NCI-H524 (cell line): ENCODE results near the gene CRHR2.
A peak's percentile ranks its signal among the peaks of the same experiment; 100 is the strongest.

Source experiments
- DNase-seq, 2 experiments: peaks; one replicate each; lab custom pipeline; 2025; lab: John Stamatoyannopoulos, UW

CRHR2 gene

DNA sequence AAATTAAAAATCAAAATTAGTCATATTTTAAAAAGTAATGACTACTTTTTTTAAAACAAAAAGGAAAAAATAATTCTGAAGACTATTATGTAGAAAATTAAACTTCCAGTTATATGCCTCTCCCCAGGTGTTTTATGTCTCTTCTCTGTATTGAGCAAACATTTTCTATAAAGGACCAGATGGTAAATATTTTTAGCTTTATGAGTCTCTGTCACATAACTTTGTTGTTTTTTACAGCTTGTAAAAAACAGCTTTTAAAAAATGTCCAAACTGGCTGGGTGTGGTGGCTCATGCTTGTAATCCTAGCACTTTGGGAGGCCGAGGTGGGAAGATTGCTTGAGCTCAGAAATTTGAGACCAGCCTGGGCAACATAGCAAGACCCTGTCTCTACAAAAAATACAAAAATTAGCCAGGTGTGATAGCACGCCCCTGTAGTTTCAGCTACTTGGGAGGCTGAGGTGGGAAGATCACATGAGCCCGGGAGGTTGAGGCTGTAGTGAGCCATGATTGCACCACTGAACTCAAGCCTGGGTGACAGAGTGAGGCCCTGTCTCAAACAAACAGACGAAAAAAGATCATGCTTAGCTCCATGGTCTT lies 64.1 kb downstream of the CRHR2 start:
- DNase-seq: no peak

- DNase-seq: no peak
Observed at GRCh38 chr7:30617359-30617758, 64.9 kb downstream of the CRHR2 start.

- DNase-seq: no peak
Observed at GRCh38 chr7:30616318-30616717, 65.9 kb downstream of the CRHR2 start.

GRCh38 chr7:30613366-30614325 lies 68.6 kb downstream of the CRHR2 start:
- DNase-seq: no peak

DNA sequence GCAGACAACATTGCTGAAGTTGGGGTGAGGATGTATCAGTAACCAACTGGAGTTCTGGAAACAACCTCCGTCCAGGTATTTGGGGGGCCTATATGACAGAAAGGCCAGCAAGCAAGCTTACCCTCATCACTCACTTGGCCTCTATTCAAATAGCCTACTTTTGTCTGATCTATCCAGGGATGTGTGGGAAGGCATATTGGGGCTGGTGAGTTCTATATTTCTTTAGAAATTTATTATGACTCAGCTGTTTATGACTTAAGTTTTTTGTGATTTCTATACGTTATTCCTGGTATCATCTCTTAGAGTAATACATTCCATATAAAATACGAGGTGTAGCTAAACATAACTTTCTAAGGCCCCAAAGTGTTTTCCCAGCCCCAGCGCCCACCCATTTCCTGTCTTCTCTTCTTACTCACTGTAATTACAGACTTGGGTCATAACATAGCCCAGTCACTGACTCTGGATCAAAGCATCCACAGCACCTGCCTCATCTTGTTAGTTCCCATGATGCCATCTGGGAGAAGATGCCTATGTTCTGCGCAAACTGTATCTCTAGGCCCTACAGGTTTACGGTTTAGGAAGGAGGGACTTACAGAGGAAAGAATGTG lies 69.5 kb downstream of the CRHR2 start:
- DNase-seq: no peak

DNA sequence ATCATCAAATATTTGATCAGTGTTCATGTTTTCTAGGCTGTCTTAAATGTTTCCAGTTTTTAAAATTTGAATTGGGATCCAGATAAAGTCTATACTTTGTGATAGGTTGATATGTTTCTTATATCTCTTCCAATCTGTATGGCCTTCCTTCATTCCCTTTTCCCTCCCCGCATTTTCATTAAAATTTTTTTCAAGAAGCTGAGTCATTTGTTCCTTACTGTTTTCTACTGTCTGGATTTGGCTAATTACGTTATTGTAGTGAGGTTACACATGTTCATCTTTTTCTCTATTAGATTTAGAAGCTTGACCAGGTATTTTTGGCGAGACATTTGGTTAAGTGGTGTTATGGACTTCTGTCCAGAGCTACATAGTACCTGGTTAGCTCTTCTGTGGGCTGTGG lies 76.4 kb downstream of the CRHR2 start:
- no peak for DNase-seq

- DNase-seq: peak; percentile 10 to 82
Observed at GRCh38 chr7:30604901-30605300, 77.4 kb downstream of the CRHR2 start.
